ENCODE data around the gene GPR6. TPM values are rescaled to one million over a fixed set of nuclear protein-coding genes. Genes with fewer than 3 reads are reported as not detected.

Gene GPR6
- total RNA-seq, 1 donor from 2014 or later, result not detected

- no peak for TF ChIP-seq POLR2AphosphoS5 (IDR thresholded peaks at IDR 0.05; ENCODE audit: insufficient read depth in 1 of 2, low read depth in 1 of 2)
- TF ChIP-seq CTCF (IDR thresholded peaks at IDR 0.05), result no peak
- TF ChIP-seq POLR2A (IDR thresholded peaks at IDR 0.05), result no peak
- Histone ChIP-seq H3K4me1 (peaks cover 5% of the 10 kb centered on the region), H3K4me3 (no peak overlapping the region), H3K27ac (no peak overlapping the region), H3K27me3 (peaks cover 5% of the 10 kb centered on the region), H3K9me3 (no peaks in the 10 kb centered on the region), H3K36me3 (no peaks in the 10 kb centered on the region)
- intact Hi-C loops (cut with DNase I), result no loop called here
- no peak for DNase-seq (ENCODE audit: extremely low spot score in 2 of 2)
Observed at GRCh38 chr6:109979033-109979921, 1.2 kb downstream of the GPR6 start.

- DNase-seq (ENCODE audit: extremely low spot score in 2 of 2), result no peak
- H3K27me3 ChIP-seq, result no peaks in the 10 kb centered on the region
- TF ChIP-seq CTCF (IDR thresholded peaks at IDR 0.05) (no peak), POLR2AphosphoS5 (IDR thresholded peaks at IDR 0.05; ENCODE audit: insufficient read depth in 1 of 2, low read depth in 1 of 2) (no peak), POLR2A (IDR thresholded peaks at IDR 0.05) (no peak)
- intact Hi-C loops (cut with DNase I), result no loop called here
- H3K4me3 ChIP-seq, result no peak overlapping the region
- no peaks in the 10 kb centered on the region for H3K9me3 ChIP-seq
- no peak overlapping the region for H3K27ac ChIP-seq
- H3K36me3 ChIP-seq, result no peaks in the 10 kb centered on the region
- no peaks in the 10 kb centered on the region for H3K4me1 ChIP-seq
Observed at GRCh38 chr6:109984410-109984809, 6.3 kb downstream of the GPR6 start.

GRCh38 chr6:109987196-109987595 is 9.1 kb downstream of the GPR6 start:
- Histone ChIP-seq H3K4me3 (no peak overlapping the region), H3K4me1 (no peaks in the 10 kb centered on the region), H3K27me3 (no peaks in the 10 kb centered on the region), H3K36me3 (no peaks in the 10 kb centered on the region), H3K27ac (no peak overlapping the region), H3K9me3 (no peaks in the 10 kb centered on the region)
- intact Hi-C loops (cut with DNase I), result no loop called here
- TF ChIP-seq POLR2AphosphoS5 (IDR thresholded peaks at IDR 0.05; ENCODE audit: insufficient read depth in 1 of 2, low read depth in 1 of 2), result no peak
- TF ChIP-seq POLR2A (IDR thresholded peaks at IDR 0.05), result no peak
- no peak for TF ChIP-seq CTCF (IDR thresholded peaks at IDR 0.05)
- DNase-seq (ENCODE audit: extremely low spot score in 2 of 2), result no peak

GRCh38 chr6:109991201-109992101 is 13.3 kb downstream of the GPR6 start:
- no peaks in the 10 kb centered on the region for H3K9me3 ChIP-seq
- no peak for TF ChIP-seq CTCF (IDR thresholded peaks at IDR 0.05)
- TF ChIP-seq POLR2AphosphoS5 (IDR thresholded peaks at IDR 0.05; ENCODE audit: insufficient read depth in 1 of 2, low read depth in 1 of 2), result no peak
- no peak for TF ChIP-seq POLR2A (IDR thresholded peaks at IDR 0.05)
- H3K4me1 ChIP-seq, result no peaks in the 10 kb centered on the region
- no peaks in the 10 kb centered on the region for H3K27me3 ChIP-seq
- no peak overlapping the region for H3K4me3 ChIP-seq
- DNase-seq (ENCODE audit: extremely low spot score in 2 of 2), result no peak
- no peak overlapping the region for H3K27ac ChIP-seq
- no peaks in the 10 kb centered on the region for H3K36me3 ChIP-seq
- intact Hi-C loops (cut with DNase I), result no loop called here

Data from vagina (tissue), 2 donors.